G401 (cell line): ENCODE results near the gene KLHDC8B. TPM values are rescaled to one million over a fixed set of nuclear protein-coding genes. Genes with fewer than 3 reads are reported as not detected.

Source experiments
- total RNA-seq: library from RNA; depleted of rRNA; stranded (reverse); fragments of >200 nt; shearing (Covaris generic); gene quantifications from 2 replicates; pipeline ENCODE4 v1.2.3, GENCODE V29; 2014; rRNA removed

Gene KLHDC8B
- total RNA-seq, 1 experiment from 2014 or later = 30.9 TPM

Other genes with a start within 250 kb of the KLHDC8B start
- 0.03 TPM in 1 of 2 replicates, not detected in the other for gene P4HTM, start 181.4 kb upstream of the KLHDC8B start, total RNA-seq
- 154 and 164 TPM in 2 replicates for gene WDR6, start 164.2 kb upstream of the KLHDC8B start, total RNA-seq
- 49.6 and 62.8 TPM in 2 replicates for gene DALRD3, start 153.0 kb upstream of the KLHDC8B start, total RNA-seq
- gene NDUFAF3, start 149.5 kb upstream of the KLHDC8B start, total RNA-seq = 90.8 and 109 TPM in 2 replicates
- gene IMPDH2, start 142.2 kb upstream of the KLHDC8B start, total RNA-seq = 248 and 315 TPM in 2 replicates
- 138 and 168 TPM in 2 replicates for gene QRICH1, start 77.5 kb upstream of the KLHDC8B start, total RNA-seq
- gene QARS1, start 66.8 kb upstream of the KLHDC8B start, total RNA-seq = 274 and 325 TPM in 2 replicates
- gene USP19, start 50.8 kb upstream of the KLHDC8B start, total RNA-seq = 46.1 and 46.5 TPM in 2 replicates
- 175 and 318 TPM in 2 replicates for gene LAMB2, start 38.5 kb upstream of the KLHDC8B start, total RNA-seq
- 60.1 and 69.5 TPM in 2 replicates for gene CCDC71, start 5.3 kb upstream of the KLHDC8B start, total RNA-seq
- gene C3orf62, start 105.6 kb downstream of the KLHDC8B start, total RNA-seq = 0.31 and 1.7 TPM in 2 replicates
- gene USP4, start 168.5 kb downstream of the KLHDC8B start, total RNA-seq = 21.6 and 25.3 TPM in 2 replicates
- 2.5 TPM in 1 of 2 replicates, not detected in the other for gene GPX1, start 186.8 kb downstream of the KLHDC8B start, total RNA-seq
- 562 and 605 TPM in 2 replicates for gene RHOA, start 240.4 kb downstream of the KLHDC8B start, total RNA-seq
- 23.7 and 25.7 TPM in 2 replicates for gene TCTA, start 240.8 kb downstream of the KLHDC8B start, total RNA-seq